Gastroesophageal sphincter (tissue), 3 donors: ENCODE results near the gene SLC13A1.

Experiments used
- CTCF ChIP-seq, 4 experiments: fragments of 200-600 bp in 2 of 4; fragments of 450-650 bp in 2 of 4; sonication (generic) in 1 of 4; IDR thresholded peaks; one replicate each; pipeline ENCODE4 v1.5.1; 2017 to 2019; ENCODE audit warnings: antibody characterized with exemption in 4 of 4, mild to moderate bottlenecking in 2 of 4, moderate library complexity in 2 of 4
- POLR2A ChIP-seq, 2 donors: fragments of 450-650 bp; IDR thresholded peaks; one replicate each; pipeline ENCODE4 v1.6.1; 2017; ENCODE audit warnings: antibody characterized with exemption in 2 of 2, mild to moderate bottlenecking in 2 of 2, moderate library complexity in 1 of 2
- POLR2AphosphoS5 ChIP-seq: sonication (generic); formaldehyde crosslinking; IDR thresholded peaks from one replicate; pipeline ENCODE4 v1.6.1; 2017; ENCODE audit warnings: antibody characterized with exemption

DNA sequence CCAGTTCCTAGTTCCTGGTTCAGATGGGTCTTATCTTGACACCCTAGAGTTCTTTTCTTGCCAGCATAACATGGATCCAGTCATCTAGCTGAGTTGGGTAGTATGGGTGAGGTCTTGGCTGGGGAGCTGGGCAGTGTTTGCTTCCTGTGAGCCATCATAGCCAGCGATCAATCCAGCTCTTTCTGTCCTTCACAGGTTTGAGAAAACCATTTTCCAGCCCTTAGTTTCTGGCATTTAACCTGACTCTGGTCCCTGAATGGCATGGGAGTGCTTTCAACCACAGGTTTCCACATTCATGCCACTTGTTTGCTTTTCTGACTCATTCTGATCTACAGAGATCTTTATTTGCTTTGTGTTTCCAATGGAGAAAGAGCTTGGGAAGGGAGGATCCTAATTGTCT lies 8.6 kb downstream of the SLC13A1 start:
- TF ChIP-seq CTCF (IDR thresholded peaks at IDR 0.05) (no peak), POLR2A (IDR thresholded peaks at IDR 0.05) (no peak), POLR2AphosphoS5 (no peak)
